Fibroblast of skin of left quadriceps (primary cell): ENCODE data around the gene NHERF1.

Experiments used
- DNase-seq, 2 experiments: peaks; one replicate each; pipeline ENCODE4 v3.0.0-alpha.2; 2013; ENCODE audit warnings: low read depth in 2 of 2

NHERF1 gene

GRCh38 chr17:74748529-74749278, at the start of gene NHERF1:
Gene NHERF1 (plus strand): TSS chr17:74748628. CDS start chr17:74748847, 219 bp downstream.
- DNase-seq = peak; percentile 71 to 74

GRCh38 chr17:74699236-74699635, 49.2 kb upstream of the NHERF1 start:
- DNase-seq = no peak

DNA sequence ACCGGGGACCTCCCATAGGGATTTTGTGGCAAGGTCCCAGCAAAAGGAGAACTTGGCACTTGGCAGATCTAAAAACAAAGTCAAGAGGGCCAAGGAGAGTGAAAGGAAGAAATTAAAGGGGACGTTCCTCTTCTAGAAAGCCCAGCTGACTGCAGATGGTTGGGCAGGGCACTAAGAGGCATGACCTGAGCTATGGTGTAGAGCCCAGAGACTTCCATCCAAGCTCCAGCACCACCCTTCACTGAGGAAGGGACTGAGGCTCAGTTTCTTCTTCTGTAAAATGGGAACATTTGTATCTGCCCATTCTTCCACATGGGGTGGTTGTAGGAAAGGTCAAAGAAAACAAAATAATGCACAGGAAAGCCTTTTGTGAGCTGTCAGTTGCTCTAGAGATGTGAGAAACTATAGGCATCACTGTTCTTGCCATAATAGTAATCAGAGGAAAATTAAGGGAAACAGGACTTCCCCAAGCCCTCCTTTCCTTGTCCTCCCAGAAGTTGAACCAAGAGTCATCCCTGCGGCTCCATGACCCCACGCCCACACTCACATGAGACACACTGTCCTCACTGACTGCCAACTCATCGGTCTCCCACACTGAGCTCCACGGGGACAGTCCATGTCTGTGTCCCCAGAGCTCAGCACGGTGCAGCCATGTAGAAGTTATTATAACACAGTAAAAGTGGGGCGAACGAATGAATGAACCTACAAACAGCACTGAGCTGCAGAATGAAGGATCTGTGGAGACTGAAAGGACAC, 46.1 kb upstream of the NHERF1 start:
- no peak for DNase-seq

- no peak for DNase-seq
These were observed 45.1 kb upstream of the NHERF1 start for GRCh38 chr17:74703311-74703710.

DNA sequence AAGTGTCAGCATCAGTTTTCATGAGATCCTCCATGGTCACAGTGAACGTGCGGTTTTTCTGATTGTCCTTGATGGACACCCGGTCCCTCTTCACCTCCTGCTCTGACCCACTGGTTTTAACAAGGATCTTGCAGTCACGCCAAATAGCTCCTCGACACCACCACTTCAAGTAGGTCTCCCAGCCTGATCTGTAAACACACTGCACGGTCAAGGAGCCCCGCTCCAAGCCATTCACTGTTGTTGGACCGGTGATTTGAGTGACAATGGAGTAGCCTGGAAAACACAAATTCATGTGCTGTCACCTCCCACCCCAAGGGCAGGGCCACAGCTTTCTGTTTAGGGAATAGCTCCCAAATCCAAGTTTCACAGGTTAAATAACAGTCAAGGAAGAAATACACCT, 43.9 kb upstream of the NHERF1 start:
- DNase-seq = no peak

GRCh38 chr17:74711058-74711824, 37.2 kb upstream of the NHERF1 start:
- no peak for DNase-seq

GRCh38 chr17:74712301-74712700, 36.1 kb upstream of the NHERF1 start:
- no peak for DNase-seq

GRCh38 chr17:74712756-74713155, 35.7 kb upstream of the NHERF1 start, which contains the start of gene CD300LF:
Gene CD300LF (minus strand): TSS chr17:74712923. CDS start chr17:74712866, 57 bp downstream.
- DNase-seq = no peak

- no peak for DNase-seq
These were observed 35.2 kb upstream of the NHERF1 start for GRCh38 chr17:74713171-74713755.

- no peak for DNase-seq
These were observed 33.3 kb upstream of the NHERF1 start for GRCh38 chr17:74715144-74715543.

GRCh38 chr17:74720506-74720905, 27.9 kb upstream of the NHERF1 start:
- no peak for DNase-seq

DNA sequence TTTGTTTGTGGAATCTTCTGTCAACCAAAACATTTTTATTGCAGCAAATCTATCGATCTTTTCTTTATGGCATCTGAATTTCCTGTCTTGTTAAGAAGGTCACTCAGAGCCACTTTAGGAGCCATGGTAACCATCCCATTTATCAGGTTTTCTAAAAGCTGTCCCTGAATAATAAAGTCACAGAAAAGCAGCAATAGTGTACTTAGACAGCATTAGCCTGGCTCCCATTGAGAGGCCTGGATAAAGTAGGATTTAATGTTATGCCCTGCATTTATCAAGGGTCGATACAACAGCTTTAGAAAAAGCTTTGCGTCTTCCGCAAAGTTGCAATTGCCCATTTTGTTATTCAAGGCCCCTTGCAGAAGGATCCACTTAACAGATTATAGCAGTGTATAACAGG, 25.6 kb upstream of the NHERF1 start:
- DNase-seq = no peak

DNA sequence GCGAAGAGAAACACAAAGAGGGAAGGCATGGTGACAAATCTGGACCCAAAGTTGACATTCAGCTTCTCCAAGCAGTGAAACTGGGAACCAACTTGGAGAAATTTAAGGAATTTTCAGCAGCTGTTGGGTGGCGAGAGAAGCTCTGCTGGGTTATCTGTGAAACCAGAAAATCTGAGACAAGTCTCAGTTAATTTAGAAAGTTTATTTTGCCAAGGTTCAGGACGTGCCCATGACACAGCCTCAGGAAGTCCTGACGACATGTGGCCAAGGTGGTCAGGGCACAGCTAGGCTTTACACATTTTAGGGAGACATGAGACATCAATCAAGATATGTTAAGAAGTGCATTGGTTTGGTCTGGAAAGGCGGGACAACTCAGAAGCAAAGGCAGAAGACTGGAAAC, 24.5 kb upstream of the NHERF1 start:
- no peak for DNase-seq

DNA sequence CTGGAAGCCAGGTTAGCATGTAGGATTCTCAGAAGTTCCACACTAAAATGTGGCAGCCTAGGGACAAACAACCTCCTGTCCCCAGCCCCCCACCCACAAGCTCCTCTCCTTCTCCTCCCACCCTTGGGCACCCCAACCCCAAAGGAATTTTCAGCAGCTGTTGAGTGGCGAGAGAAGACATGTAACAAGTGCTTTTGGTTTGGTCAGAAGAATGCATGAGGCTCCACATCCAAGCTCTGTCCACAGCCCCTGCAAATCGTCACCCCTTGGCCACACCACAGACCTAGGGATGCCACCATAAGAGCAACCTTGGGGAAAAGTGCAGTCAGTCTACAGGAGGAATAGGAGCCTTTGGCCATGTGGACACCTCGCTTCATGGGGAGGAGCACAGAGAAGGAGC, 23.3 kb upstream of the NHERF1 start:
- DNase-seq = no peak

DNA sequence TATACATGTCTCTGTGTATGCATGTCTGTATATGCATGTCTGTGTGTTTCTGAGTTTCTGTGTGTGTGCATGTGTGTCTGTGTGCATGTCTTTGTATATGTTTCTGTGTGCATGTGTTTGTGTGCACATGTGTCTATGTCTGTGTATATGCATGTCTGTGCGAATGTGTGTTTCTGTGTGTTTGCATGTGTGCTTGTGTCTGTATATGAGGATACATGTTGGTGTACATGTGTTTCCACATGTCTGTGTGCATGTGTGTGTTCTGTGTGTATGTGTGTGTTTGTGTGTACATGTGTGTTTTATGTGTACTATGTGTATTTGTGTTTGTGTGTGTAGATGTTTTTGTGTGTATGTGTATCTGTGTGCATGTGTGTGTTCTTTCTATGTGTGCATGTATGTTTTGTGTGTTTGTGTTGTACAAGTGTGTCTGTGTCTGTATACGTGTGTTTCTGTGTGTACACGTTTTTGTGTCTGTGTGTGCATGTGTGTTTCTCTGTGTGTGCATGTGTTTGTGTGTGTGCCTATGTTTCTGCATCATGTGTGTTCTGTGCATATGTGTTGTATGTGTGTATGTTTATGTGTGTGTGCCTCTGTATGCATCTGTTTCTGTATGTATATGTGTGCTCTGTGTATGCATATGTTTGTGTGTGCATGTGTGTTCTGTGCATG, 20.3 kb upstream of the NHERF1 start:
- DNase-seq = no peak

GRCh38 chr17:74728702-74729075, 19.7 kb upstream of the NHERF1 start:
- DNase-seq = no peak

DNA sequence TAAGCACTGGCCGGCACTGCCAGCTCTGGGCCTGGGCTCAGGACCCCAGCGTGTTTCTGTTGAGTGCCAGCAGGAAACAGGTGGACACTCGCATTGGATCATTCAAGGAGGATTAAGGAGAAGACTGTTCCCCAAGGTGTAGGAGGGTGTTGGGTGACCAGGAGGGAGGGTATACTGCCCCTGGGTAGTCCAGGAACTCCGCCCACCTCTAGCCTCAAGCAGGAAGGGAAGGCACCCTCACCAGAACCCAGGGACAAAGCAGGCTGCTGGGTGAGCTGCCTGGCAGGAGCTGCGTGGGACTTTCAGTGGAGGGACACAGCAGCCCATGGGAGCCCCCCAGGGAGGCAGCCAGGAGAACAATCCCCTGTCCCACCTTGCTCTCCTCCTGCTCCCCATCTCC, 19.1 kb upstream of the NHERF1 start:
- no peak for DNase-seq

DNA sequence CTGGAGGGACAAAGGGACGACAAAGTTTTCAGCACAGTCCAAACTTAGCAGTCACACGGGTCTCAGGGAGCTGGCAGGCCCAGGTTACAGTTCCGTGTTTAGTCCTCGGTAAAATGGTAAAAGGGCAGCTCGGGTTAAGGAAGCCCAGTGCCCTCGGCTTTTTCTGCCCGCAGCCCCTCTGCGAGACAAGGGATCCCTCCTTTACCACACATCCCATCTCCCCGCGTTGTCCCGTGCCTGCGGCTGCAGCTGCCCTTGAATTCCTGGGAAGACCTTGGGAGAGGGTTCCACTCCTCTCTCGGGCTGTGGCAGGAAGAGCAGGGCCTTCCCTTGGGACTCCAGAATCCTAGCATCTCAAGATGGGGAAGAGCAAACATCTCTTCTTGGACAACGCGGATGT, 18.6 kb upstream of the NHERF1 start:
- DNase-seq = no peak

- DNase-seq = no peak
These were observed 17.7 kb upstream of the NHERF1 start for GRCh38 chr17:74730491-74731346.

GRCh38 chr17:74731347-74731605, 17.2 kb upstream of the NHERF1 start:
- no peak for DNase-seq
